ENCODE data around the gene PRKRIP1.
A peak's percentile ranks its signal among the peaks of the same experiment; 100 is the strongest.

PRKRIP1 gene

DNA sequence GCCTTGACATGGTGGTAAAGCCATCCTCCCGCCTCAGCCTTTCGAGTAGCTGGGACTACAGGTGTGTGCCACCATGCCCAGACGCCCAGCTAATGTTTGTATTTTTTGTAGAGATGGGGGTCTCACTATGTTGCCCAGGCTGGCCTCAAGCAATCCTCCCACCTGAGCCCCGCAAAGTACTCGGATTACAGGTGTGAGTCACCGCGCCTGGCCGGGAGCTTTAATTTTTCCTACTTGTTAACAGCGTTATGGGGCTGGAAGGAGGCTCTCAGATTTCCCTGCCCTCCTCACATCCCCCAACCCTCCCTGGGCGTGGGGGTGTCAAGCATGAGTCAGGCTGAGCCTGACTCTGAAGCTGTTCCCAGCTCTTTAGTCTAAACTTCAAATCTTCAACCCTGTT, 60.2 kb downstream of the PRKRIP1 start (continued):
- TF ChIP-seq ZNF311 (tag by site-specific recombination; IDR thresholded peaks at IDR 0.05; ENCODE audit: borderline replicate concordance) (no peak), ZNF48 (tag by site-specific recombination; IDR thresholded peaks at IDR 0.05) (no peak), SP3 (tag by site-specific recombination; IDR thresholded peaks at IDR 0.05) (no peak), ZXDB (tag by site-specific recombination; IDR thresholded peaks at IDR 0.05) (0 out of 2 replicates have a peak, but pooled peaks have one; percentile 29), ZNF677 (tag by site-specific recombination; IDR thresholded peaks at IDR 0.05) (no peak), MEIS1 (CRISPR knock-in tag; IDR thresholded peaks at IDR 0.05; ENCODE audit: borderline replicate concordance) (no peak), ZNF366 (tag by site-specific recombination; conservative IDR thresholded peaks at IDR 0.05) (peak; percentile 39; the same call in 1 of the 2 replicates), WT1 (tag by site-specific recombination; IDR thresholded peaks at IDR 0.05) (peak; percentile 93), KLF8 (tag by site-specific recombination; IDR thresholded peaks at IDR 0.05) (0 out of 2 replicates have a peak, but pooled peaks have one; percentile 22), ZNF473 (tag by site-specific recombination; IDR thresholded peaks at IDR 0.05) (no peak), ZNF426 (tag by site-specific recombination; IDR thresholded peaks at IDR 0.05) (no peak), ZNF510 (tag by site-specific recombination; IDR thresholded peaks at IDR 0.05; ENCODE audit: insufficient replicate concordance) (no peak), TCF7L2 (IDR thresholded peaks at IDR 0.05; ENCODE audit: borderline replicate concordance, low read depth, low read length) (no peak), ZFP69B (tag by site-specific recombination; IDR thresholded peaks at IDR 0.05) (no peak), ZFP3 (tag by site-specific recombination; IDR thresholded peaks at IDR 0.05; ENCODE audit: low read depth) (no peak), GFI1B (tag by site-specific recombination; IDR thresholded peaks at IDR 0.05) (no peak), ZFHX2 (tag by site-specific recombination; conservative IDR thresholded peaks at IDR 0.05) (peak; percentile 76), ZNF274 (IDR thresholded peaks at IDR 0.05; ENCODE audit: low read length) (no peak), ZNF274 (tag by site-specific recombination; IDR thresholded peaks at IDR 0.05; ENCODE audit: borderline replicate concordance) (no peak), ZEB2 (tag by site-specific recombination; IDR thresholded peaks at IDR 0.05) (peak; percentile 87), ZSCAN16 (tag by site-specific recombination; IDR thresholded peaks at IDR 0.05) (no peak), SP2 (tag by site-specific recombination; IDR thresholded peaks at IDR 0.05) (no peak), YY2 (tag by site-specific recombination; IDR thresholded peaks at IDR 0.05) (no peak), ZNF830 (tag by site-specific recombination; IDR thresholded peaks at IDR 0.05; ENCODE audit: low read depth) (no peak), GLI4 (tag by site-specific recombination; IDR thresholded peaks at IDR 0.05) (no peak), YY1 (tag by site-specific recombination; IDR thresholded peaks at IDR 0.05) (no peak), ZNF777 (tag by site-specific recombination; IDR thresholded peaks at IDR 0.05; ENCODE audit: borderline replicate concordance) (no peak), ZNF248 (tag by site-specific recombination; IDR thresholded peaks at IDR 0.05) (no peak)
- TF ChIP-seq, protein P1, sequence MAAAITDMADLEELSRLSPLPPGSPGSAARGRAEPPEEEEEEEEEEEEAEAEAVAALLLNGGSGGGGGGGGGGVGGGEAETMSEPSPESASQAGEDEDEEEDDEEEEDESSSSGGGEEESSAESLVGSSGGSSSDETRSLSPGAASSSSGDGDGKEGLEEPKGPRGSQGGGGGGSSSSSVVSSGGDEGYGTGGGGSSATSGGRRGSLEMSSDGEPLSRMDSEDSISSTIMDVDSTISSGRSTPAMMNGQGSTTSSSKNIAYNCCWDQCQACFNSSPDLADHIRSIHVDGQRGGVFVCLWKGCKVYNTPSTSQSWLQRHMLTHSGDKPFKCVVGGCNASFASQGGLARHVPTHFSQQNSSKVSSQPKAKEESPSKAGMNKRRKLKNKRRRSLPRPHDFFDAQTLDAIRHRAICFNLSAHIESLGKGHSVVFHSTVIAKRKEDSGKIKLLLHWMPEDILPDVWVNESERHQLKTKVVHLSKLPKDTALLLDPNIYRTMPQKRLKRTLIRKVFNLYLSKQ (tag by site-specific recombination; IDR thresholded peaks at IDR 0.05; ENCODE audit: borderline replicate concordance), result no peak
- TF ChIP-seq, protein P2, sequence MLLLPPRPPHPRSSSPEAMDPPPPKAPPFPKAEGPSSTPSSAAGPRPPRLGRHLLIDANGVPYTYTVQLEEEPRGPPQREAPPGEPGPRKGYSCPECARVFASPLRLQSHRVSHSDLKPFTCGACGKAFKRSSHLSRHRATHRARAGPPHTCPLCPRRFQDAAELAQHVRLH (tag by site-specific recombination; IDR thresholded peaks at IDR 0.05), result no peak
- TF ChIP-seq, protein P3, sequence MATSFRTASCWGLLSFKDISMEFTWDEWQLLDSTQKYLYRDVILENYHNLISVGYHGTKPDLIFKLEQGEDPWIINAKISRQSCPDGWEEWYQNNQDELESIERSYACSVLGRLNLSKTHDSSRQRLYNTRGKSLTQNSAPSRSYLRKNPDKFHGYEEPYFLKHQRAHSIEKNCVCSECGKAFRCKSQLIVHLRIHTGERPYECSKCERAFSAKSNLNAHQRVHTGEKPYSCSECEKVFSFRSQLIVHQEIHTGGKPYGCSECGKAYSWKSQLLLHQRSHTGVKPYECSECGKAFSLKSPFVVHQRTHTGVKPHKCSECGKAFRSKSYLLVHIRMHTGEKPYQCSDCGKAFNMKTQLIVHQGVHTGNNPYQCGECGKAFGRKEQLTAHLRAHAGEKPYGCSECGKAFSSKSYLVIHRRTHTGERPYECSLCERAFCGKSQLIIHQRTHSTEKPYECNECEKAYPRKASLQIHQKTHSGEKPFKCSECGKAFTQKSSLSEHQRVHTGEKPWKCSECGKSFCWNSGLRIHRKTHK (tag by site-specific recombination; IDR thresholded peaks at IDR 0.05), result no peak
- TF ChIP-seq, protein P4, sequence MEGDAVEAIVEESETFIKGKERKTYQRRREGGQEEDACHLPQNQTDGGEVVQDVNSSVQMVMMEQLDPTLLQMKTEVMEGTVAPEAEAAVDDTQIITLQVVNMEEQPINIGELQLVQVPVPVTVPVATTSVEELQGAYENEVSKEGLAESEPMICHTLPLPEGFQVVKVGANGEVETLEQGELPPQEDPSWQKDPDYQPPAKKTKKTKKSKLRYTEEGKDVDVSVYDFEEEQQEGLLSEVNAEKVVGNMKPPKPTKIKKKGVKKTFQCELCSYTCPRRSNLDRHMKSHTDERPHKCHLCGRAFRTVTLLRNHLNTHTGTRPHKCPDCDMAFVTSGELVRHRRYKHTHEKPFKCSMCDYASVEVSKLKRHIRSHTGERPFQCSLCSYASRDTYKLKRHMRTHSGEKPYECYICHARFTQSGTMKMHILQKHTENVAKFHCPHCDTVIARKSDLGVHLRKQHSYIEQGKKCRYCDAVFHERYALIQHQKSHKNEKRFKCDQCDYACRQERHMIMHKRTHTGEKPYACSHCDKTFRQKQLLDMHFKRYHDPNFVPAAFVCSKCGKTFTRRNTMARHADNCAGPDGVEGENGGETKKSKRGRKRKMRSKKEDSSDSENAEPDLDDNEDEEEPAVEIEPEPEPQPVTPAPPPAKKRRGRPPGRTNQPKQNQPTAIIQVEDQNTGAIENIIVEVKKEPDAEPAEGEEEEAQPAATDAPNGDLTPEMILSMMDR (tag by site-specific recombination; IDR thresholded peaks at IDR 0.05), result no peak
- TF ChIP-seq, protein P5, sequence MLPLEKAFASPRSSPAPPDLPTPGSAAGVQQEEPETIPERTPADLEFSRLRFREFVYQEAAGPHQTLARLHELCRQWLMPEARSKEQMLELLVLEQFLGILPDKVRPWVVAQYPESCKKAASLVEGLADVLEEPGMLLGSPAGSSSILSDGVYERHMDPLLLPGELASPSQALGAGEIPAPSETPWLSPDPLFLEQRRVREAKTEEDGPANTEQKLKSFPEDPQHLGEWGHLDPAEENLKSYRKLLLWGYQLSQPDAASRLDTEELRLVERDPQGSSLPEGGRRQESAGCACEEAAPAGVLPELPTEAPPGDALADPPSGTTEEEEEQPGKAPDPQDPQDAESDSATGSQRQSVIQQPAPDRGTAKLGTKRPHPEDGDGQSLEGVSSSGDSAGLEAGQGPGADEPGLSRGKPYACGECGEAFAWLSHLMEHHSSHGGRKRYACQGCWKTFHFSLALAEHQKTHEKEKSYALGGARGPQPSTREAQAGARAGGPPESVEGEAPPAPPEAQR (tag by site-specific recombination; IDR thresholded peaks at IDR 0.05), result no peak
- TF ChIP-seq, protein P6, sequence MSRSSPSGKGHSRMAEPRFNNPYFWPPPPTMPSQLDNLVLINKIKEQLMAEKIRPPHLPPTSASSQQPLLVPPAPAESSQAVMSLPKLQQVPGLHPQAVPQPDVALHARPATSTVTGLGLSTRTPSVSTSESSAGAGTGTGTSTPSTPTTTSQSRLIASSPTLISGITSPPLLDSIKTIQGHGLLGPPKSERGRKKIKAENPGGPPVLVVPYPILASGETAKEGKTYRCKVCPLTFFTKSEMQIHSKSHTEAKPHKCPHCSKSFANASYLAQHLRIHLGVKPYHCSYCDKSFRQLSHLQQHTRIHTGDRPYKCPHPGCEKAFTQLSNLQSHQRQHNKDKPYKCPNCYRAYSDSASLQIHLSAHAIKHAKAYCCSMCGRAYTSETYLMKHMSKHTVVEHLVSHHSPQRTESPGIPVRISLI (tag by site-specific recombination; IDR thresholded peaks at IDR 0.05), result no peak
